HG02973 (cell line): ENCODE data around the gene DRC1.

Experiments
- ATAC-seq: cut with Tn5 transposase; IDR thresholded peaks from one replicate; pipeline ENCODE4 v1.9.1; 2021; ENCODE audit warnings: moderate library complexity; ENCODE audit not compliant: unreplicated experiment

DRC1 gene

DNA sequence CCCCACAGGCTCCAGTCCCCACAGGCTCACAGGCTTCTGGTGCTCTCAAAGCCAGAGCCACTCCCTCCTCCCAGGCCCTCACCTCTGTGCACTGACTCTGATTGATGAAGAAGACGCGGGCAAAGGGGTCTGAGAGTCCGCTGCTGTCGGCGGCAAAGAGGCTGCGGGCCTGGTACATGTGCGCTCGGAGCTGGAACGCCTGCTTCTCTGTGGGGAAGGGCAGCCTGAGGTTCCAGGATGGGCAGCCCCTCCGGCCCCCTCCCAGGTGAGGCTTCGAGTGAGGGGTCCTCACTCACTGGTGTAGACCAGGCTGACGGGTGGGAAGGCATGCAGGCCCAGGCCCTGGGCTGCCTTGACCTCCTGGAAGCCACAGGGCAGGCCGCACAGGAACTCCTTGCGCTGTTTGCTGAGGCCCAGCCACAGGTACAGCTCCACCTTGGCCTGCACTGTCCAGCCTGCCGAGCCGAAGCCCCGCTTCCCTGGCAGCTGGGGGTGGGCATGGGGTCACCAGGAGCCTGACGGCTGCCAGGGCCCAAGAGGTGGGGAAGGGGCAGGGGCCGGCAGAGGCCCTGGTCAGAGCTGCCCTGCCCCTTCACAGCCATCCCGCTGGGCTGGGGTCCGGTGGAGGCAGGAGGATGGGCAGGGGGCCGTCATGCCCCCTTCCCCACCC lies 74.2 kb downstream of the DRC1 start:
- ATAC-seq, result no peak

DNA sequence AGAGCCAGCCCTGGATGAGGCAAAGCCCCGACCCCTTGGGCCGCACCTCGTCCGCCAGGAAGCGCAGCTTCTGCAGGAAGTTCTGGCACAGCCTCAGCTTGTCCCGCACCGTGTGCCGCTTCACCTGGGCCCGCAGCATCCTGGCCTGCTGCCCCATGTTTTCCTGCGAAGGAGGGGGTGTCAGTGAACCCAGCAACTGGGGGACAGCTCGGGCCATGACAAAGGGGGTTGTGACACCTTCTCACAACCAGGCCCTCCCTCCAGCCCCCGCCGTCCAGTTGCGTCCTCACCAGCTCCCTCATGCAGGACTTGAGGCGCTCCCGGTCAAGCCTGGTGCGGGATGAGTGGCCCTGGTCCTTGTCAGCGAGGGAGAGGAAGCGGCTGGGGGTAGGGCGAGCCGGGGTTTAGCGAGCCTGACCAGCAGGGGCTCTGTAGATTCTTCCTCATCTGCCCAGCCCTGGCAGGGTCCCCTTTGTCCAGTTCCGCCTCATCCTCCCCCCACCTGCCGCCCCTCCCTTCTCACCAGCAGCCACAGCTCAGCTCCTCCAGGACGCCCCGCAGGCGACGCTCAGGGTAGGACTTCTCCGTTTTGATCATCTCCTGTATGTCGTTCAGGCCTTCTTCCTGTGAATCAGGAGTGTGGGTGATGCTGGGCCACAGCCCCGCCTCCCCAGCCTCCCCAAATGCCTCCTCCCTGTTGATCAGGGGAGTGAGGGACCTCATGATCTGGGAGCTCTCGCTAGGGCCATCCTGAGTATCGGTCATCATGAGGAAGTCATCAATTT lies 75.6 kb downstream of the DRC1 start:
- no peak for ATAC-seq

DNA sequence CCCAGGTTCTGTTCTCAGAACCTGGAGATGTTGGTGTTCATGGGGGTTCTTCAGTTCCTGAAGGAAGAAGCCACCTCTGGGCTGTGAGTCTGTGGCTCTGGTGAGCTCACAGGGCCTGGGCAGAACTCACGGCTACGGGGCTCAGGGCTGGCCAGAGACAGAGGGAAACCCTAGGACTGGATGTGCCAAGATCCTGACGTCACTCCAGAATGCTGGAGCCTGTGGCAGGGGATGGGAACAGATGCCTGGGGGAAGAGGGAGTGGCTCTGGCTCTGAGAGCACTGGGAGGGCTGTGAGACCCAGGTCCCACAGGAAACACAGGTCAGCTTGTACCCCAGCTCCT lies 76.2 kb downstream of the DRC1 start, which contains the start of gene OTOF:
Gene OTOF, minus strand, starts transcription at position 214 of the 343 bp plus-strand sequence.
- no peak for ATAC-seq

DNA sequence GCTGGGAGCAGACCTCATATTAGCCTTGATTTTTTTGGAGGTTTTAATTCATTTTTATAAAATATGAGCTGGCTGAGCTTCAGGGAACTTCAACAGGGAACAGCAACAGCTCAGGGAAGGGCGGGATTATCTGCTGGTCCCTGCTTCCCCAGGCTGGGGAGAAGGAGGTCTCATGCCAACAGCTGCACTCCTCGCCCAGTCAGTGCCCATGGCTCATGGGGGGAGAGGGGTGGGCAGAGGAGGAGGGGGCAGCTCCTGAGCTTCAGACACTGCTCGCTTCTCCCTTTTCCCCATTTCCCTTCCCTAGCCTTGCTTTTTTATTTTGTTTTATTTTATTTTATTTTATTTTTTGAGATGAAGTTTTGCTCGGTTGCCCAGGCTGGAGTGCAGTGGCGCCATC lies 76.6 kb downstream of the DRC1 start:
- no peak for ATAC-seq

DNA sequence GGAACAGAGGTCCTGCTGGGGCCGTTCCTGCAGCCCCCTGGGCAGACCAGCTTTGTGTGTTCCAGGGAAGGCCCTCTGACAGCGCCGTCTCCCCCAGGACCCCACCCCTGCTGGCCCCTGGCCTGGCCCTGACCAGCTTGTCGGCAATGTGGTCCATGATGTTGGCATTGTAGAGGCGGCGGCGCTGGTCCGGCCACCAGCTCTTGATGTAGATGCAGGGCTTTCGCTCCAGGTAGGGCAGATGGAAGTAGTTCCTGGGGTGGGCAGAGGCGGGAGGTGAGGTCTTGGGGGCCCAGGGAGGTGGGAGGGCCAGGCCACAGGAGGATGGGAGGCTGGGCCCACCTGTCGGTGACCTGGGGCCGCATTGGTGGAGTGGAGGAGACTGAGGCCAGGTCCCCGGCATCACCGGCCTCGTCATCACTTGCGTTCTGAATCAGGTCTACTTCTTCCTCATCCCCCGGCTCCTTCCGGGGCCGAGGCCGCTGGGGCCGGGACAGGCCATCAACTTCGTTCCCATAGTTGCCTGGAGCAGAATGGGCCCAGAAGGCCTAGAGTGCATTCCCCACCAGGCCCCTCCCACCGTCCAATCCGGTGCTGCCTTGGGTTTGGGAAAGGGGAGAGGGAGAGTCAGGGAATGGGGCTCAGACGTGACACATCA lies 77.5 kb downstream of the DRC1 start:
- no peak for ATAC-seq

DNA sequence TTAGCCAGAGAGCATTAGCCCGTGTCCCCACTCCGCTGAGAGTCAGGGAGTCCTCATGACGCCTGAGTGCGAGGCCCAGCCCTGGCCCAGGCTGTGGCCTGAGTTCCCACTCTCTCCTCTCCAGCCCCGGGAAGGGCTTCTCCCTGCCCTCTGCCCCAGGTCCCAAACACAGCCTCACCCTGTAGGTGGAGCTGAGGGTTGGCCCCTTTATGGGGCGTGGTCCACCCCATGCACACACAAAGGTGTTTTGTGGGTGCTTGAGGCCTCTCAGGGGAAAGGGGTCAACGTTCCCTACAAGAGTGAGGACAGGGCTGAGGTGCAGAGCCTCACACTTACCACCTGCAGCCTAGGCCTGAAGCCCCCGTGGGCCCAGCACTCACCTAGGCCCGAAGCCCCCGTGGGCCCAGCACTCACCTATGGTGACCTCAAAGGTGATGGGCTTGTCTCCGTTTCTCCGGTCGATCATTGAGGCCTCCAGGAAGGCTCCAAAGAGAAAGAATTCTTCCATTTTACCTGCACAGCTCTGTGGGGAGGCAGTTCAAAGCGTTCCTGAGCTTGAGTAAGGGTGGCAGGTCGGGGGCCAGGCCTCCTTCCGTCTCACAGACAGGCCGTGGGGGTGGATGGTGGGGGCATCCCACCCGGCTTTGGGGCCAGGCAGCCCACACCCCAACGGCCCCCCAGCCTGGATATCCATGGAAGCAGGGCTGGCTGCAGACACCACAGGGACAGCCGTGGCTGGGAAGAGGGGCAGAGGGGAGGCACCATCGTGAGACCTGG lies 78.3 kb downstream of the DRC1 start:
- no peak for ATAC-seq

DNA sequence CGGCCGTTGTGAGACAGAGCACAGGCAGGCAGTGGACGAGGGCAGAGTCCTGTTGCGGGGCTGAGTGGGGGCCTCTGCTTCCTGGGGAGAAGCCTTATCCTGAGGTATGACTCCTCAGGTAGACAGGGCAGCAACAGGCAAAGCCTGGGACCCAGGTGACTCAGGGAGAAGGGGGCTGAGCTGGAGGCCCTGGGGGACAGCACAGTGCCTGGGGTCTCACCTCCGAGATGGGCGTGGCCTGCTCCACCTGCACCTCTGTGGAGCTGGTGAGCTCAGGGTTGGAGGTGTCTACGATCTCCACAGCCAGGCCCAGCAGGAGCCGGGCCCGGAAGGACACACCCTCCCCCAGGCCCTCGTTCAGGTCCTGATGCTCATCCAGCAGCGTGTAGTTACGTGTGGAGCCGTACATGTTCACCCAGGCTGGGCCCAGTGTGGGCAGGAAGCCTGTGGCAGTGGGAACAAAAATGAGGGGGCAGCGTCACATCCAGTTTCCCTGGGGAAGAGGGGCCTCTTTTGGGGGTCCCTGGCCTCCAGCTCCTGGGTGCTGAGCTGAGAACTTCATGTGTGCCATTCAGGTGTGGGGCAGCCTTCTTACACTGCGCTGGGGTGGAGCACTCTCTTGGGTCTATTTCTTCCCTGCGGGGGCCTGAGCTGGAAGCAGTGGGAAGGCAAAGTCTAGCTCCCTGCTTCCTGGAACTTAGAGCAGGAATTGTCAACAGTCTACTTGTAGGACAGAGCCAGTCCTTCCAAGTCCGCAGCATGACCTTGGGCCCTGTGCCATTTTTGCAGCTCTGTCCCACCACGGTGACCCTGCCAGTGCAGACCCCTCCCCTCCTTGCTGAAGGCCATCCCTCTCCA lies 79.1 kb downstream of the DRC1 start:
- ATAC-seq, result no peak

DNA sequence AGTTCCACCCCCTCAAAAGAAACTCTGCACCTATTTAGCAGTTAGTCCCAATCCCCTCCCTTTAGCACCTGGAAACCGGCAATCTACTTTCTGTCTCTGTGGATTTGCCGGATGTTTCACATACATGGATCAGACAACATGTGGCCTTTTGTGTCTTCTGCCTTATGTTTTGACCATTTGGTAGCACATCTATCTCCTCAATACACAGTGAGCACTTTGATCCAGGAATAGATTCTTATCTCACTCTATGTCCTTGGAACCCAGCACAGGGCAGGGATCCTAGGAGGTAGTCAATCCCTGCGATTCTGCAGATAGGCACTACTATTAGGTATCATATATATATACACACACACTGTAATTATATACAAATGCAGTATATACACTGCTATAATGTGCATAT lies 80.0 kb downstream of the DRC1 start:
- ATAC-seq, result no peak

DNA sequence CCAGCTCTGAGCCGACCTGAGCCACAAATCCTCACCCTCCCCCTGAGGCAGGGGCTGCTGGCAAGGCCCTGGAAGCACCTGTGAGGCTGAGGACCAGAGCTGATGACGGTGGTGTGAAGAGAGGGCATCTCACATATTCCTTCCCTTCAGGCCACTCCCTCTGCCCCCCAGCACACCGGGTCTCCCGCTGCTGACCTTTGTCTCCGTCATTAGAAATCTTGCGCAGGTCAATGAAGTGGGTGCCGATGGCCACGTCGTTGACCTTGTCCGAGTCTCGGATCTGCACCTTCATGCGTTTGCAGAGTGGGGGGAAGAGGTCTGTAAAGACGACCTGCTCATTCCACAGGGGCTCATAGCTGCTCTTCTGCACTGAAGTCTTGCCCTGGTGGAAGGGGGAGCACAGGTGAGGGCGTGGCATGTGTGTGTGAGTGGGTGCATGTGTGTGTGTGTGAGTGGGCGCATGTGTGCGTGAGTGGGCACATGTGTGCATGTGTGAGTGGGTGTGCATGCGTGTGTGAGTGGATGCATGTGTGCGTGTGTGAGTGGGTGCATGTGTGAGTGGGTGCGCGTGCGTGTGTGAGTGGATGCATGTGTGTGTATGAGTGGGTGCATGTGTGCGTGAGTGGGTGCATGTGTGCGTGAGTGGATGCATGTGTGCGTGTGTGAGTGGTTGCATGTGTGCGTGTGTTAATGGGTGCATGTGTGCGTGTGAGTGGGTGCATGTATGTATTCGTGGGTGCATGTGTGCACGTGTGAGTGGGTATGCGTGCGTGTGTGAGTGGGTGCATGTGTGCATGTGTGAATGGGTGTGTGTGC lies 80.7 kb downstream of the DRC1 start:
- no peak for ATAC-seq

DNA sequence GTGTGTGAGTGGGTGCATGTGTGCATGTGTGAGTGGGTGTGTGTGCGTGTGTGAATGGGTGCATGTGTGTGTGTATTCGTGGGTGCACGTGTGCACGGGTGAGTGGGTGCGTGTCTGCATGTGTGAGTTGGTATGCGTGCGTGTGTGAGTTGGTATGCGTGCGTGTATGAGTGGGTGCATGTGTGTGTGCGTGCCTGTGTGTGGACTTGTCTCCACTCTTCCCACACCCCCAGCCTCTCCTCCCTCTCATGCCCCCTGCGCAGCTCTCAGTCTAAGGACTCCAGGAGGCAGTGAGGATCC lies 81.3 kb downstream of the DRC1 start:
- no peak for ATAC-seq

DNA sequence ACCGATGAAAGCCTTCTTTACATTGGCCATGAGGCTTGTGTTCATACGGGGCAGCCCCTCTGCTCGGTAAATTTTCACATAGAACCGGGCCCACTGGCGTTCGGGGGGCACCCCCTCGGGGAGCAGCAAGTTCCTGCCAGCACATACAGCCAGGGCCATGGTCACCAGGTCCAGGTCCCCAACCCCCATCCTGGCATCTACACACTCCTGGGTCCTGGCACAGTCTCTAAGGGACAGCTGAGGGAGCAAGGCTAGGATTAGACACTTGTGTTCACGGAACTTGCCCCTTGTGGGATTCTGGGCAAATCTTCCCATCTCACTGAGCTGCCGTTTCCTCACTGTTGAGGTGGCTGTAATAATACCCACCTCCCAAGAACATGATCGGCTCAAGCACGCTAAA lies 81.8 kb downstream of the DRC1 start:
- no peak for ATAC-seq

DNA sequence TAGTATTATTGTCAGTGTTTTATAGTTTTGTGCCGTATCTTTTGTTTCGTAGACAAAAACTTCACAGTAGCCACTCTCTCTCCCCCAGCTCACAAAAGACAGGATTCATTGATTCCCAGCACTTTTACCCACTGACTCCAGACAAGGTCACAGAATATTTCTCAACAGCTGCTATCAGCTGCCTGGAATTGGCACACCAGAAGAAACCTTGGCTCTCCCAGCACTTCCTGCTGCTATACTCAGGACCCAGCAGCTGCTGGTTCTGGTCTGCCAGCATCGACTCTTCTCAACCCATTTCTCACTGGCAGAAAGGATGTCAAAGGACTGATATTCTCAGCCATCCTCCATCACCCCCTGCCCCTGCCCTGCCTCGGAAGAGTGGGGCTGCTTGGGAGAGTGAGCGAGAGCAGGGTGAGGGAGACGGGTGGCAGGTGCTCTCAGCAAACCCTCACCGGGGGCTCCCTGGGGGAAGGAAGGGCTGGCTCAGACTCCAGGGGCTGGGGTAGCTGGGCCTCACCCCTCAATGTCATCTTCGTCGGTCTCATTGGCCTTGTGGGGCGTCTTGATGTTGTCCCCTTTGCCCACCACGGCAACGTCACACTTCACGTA lies 82.3 kb downstream of the DRC1 start:
- no peak for ATAC-seq

DNA sequence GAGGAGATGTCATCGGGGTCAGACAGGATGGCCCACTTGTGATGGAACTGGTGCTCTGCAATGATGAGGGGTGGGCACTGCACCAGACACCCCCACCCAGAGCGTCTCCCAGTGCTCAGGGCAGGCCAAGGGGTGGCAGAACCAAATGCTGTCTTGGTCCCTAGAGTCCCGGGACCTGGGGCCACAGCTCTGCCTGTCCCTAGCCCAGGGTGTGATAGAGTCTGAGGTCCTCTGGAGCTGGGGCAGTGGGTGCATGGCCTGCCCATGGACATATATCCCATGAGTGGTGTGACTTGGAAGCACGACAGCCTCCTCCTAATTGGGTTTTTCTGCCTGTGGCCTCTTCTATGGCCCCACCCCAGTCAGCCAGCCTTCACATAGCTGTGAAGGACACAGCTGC lies 82.9 kb downstream of the DRC1 start:
- no peak for ATAC-seq

DNA sequence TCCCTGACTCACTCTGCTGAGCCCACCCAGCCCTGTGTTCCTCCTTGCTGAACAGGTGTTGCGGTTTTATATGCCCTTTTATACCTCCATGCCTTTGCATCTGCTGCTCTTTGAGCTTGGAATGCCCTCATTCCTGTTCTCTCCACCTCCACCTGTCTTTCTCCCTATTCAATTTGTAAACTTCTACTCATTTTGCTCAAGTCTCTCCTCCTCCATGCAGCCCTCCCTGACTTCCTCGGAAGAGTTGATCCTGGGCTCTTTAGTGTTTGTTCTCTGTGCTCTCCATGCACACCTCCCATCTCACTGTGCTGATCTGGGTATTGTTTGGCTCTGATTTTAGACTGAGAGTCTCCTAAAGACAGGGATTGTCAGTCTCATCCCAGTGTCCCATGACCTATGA lies 83.4 kb downstream of the DRC1 start:
- ATAC-seq, result no peak

DNA sequence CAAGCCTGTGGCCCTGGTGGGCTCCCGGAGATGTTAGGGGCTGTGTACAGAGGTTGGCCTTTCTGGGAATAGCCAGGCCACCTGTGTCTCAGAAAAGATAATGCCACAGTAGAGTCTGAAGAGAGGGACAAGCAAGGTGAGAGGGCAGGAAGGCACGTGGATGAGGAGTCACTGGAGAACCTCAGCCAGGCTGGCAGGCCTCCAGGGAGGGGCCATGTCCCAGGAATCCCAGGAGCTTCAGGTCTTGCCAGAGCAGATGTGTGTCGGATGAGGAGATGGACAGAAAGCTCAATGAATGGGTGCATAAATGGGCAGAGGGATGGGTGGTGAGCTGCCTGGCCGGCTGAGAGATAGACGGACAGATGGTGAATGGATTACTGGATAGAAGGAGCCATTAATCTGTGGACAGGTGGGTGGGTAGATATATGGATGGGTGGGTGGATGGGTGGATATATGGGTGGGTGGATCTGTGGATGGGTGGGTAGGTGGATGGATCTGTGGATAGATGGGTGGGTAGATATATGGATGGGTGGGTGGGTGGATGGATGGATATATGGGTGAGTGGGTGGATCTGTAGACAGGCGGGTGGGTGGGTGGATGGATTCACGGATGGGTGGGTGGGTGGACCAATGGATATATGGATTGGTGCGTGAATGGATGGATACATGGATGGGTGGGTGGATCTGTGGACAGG lies 84.2 kb downstream of the DRC1 start:
- no peak for ATAC-seq

DNA sequence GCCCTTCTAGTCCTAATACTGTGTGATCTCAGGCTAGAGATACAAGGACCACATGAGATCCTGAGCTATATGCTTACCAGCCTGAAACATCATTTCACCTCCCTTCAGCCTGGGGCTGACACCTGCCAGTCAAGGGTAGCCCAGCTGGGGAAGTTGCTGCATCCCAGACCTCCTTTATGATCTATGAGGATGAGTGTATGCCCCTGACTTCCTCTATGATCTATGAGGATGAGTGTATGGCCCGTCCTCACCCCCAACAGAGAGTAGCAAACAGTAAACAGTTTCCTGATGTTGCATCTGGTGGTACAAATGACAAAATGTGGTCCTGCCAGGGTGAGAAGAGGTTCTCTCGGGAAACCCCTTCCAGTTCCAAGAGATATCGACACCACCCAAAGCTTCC lies 85.1 kb downstream of the DRC1 start:
- ATAC-seq, result no peak

DNA sequence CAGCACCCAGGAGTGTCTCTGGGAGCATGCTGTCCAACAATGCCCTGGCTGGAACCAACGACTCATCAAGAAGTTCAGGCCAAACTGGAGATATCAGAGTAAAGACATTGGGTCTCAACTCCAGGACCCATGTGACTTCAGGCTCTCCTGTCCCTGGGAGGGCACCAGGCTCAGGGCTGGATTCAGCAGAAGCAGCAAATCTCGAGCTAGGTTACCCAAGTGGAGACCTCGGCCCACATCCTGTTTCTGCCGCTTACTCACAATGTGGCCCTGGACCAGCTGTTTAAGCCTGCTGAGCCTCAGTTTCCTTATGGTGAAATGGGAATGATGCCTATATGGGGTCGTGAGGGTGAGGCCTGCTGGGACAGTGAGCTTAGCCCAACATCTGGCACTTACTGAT lies 85.5 kb downstream of the DRC1 start:
- no peak for ATAC-seq

DNA sequence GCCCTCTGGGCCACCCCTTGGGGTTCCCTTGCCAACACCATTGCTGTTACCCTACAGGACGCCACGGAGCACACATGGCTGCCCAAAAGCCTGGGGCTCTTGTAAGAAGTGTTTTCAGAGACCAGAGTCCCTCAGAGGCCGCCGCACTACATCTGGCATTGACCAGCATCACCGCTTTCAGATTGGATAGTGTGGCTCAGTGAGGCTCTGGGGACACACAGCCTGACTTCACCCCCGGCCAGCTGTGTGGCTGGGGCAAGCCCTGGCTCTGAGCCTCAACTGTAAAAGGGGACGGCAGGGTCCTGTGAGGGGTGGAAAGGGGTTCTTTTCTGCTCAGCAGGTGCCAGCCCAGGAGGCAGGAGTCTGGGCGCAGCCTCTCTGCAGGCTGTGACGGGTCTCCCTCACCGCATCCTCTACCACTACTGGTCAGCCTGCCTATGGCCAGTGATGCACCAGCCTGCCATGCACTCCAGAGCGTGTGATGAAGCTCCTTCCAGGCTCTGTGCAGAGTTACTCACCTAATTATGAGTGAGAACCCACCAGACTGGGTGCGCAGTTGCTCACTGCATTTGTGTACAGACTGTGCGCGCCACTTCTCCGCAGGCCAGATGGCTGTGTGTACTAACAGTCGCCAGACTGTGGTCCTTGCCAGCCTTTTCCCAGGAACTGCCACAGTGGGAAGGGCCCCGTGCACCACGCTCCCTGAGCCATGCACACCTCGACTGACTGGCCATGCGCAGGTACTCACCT lies 86.9 kb downstream of the DRC1 start:
- ATAC-seq, result no peak
